Vagina (tissue), 2 donors: ENCODE measurements around the gene LRRC45. TPM values are rescaled to one million over a fixed set of nuclear protein-coding genes. Genes with fewer than 3 reads are reported as not detected.
A peak's percentile ranks its signal among the peaks of the same experiment; 100 is the strongest.

Experiments
- DNase-seq, 2 donors: peaks; one replicate each; pipeline ENCODE4 v3.0.0-alpha.2; 2017; ENCODE audit errors: extremely low spot score in 2 of 2
- H3K27ac ChIP-seq: fragments of 200-600 bp; sonication (generic); one replicate; pipeline ENCODE4 v1.5.1; 2019
- H3K27me3 ChIP-seq: fragments of 200-600 bp; sonication (generic); one replicate; pipeline ENCODE4 v1.5.1; 2019
- H3K36me3 ChIP-seq, 2 donors: fragments of 200-600 bp; sonication (generic); one replicate each; pipeline ENCODE4 v1.5.1; 2017 to 2019
- H3K4me1 ChIP-seq: fragments of 200-600 bp; sonication (generic); one replicate; pipeline ENCODE4 v1.5.1; 2019
- H3K4me3 ChIP-seq, 2 donors: fragments of 200-600 bp; sonication (generic); 1 replicate in 1 of 2; 2 replicates in 1 of 2; pipeline ENCODE4 v1.5.1; 2016 to 2019
- H3K9me3 ChIP-seq: fragments of 200-600 bp; sonication (generic); one replicate; pipeline ENCODE4 v1.5.1; 2019
- POLR2A ChIP-seq, 2 donors: fragments of 450-650 bp; IDR thresholded peaks; one replicate each; pipeline ENCODE4 v1.6.1; 2017; ENCODE audit warnings: antibody characterized with exemption in 2 of 2, mild to moderate bottlenecking in 2 of 2, moderate library complexity in 2 of 2
- POLR2AphosphoS5 ChIP-seq, 2 donors: sonication (generic); formaldehyde crosslinking; IDR thresholded peaks; one replicate each; pipeline ENCODE4 v1.9.0; 2017; ENCODE audit warnings: antibody characterized with exemption in 2 of 2, mild to moderate bottlenecking in 2 of 2, low read depth in 1 of 2; ENCODE audit not compliant: insufficient read depth in 1 of 2
- intact Hi-C: fragments of 100-400 bp; cut with DNase I; formaldehyde crosslinking; loops from one replicate; pipeline ENCODE4 v1.15.1; 2023
- total RNA-seq: library from RNA; depleted of rRNA; stranded (reverse); fragments of >200 nt; gene quantifications from one replicate; pipeline ENCODE4 v1.2.3, GENCODE V29; 2016
- TF ChIP-seq, protein P1 (sequence below), 3 experiments: fragments of 450-650 bp in 2 of 3; fragments of 200-600 bp in 1 of 3; sonication (generic) in 1 of 3; IDR thresholded peaks; one replicate each; pipeline ENCODE4 v1.5.1; 2017 to 2019; ENCODE audit warnings: antibody characterized with exemption in 3 of 3, mild to moderate bottlenecking in 2 of 3, moderate library complexity in 2 of 3

LRRC45 gene
- total RNA-seq, 1 donor from 2014 or later, result 14.0 TPM

DNA sequence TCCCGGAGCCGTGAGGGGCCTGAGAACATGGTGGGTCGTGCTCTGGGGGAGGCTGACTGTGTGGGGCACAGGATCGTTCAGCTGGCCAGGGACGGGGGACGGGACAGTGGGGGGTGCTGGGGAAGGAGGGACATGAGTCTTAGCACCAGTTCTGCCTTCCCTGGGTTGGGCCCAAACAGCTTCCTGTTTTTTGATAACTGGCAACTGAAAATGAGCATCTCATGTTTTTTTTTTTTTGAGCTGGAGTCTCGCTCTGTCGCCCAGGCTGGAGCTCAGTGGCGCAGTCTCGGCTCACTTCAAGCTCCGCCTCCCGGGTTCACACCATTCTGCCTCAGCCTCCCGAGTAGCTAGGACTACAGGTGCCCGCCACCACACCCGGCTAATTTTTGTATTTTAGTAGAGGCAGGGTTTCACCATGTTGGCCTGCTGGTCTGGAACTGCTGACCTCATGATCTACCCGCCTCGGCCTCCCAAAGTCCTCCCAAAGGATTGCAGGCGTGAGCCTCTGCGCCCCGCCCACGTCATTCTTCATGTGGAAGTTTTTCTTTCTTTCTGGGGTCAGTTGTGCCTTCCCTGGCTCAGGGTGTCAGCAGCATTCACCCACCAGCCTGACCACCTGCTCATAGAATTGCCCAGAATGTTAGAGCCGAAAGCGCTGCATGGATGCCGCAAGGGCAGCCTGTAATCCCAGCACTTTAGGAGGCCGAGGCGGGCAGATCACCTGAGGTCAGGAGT is 39.3 kb upstream of the LRRC45 start:
- Histone ChIP-seq H3K4me1 (peaks cover 3% of the 10 kb centered on the region), H3K9me3 (no peaks in the 10 kb centered on the region), H3K27me3 (no peaks in the 10 kb centered on the region), H3K4me3 (no peak overlapping the region), H3K27ac (no peak overlapping the region), H3K36me3 (peaks cover 0 to 25% of the 10 kb centered on the region in 2 donors)
- no peak for DNase-seq
- TF ChIP-seq POLR2A (IDR thresholded peaks at IDR 0.05) (no peak), POLR2AphosphoS5 (IDR thresholded peaks at IDR 0.05; ENCODE audit: insufficient read depth in 1 of 2, low read depth in 1 of 2) (no peak)
- TF ChIP-seq, protein P1, sequence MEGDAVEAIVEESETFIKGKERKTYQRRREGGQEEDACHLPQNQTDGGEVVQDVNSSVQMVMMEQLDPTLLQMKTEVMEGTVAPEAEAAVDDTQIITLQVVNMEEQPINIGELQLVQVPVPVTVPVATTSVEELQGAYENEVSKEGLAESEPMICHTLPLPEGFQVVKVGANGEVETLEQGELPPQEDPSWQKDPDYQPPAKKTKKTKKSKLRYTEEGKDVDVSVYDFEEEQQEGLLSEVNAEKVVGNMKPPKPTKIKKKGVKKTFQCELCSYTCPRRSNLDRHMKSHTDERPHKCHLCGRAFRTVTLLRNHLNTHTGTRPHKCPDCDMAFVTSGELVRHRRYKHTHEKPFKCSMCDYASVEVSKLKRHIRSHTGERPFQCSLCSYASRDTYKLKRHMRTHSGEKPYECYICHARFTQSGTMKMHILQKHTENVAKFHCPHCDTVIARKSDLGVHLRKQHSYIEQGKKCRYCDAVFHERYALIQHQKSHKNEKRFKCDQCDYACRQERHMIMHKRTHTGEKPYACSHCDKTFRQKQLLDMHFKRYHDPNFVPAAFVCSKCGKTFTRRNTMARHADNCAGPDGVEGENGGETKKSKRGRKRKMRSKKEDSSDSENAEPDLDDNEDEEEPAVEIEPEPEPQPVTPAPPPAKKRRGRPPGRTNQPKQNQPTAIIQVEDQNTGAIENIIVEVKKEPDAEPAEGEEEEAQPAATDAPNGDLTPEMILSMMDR (IDR thresholded peaks at IDR 0.05), result no peak
- intact Hi-C loops, result no loop called here

DNA sequence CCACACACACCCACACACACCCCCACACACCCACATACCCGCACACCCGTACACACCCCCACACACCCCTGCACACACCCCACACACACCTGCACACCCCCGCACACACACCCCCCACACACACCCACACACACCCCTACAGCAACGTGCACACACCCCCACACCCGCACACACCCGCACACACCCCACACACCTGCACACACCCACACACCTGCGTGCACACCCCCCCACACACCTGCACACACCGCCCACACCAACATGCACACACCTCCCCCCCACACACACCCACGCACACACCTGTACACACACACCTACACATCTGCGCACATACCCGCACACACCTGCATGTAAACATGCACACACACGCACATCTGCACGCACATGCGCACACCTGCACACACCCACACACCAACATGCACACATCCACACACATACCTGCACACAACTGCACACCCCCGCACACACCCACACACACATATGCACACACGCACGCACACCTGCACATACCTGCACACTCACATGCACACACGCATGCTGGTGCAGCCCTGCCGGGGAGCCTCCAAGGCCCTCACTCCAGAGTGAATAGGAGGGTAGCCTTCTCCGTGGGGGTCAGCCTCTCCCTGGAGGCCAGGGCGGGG is 38.2 kb upstream of the LRRC45 start:
- no peaks in the 10 kb centered on the region for H3K9me3 ChIP-seq
- no peak overlapping the region for H3K27ac ChIP-seq
- intact Hi-C loops, result no loop called here
- DNase-seq, result no peak
- no peak for TF ChIP-seq POLR2A (IDR thresholded peaks at IDR 0.05)
- H3K4me1 ChIP-seq, result no peaks in the 10 kb centered on the region
- H3K36me3 ChIP-seq, result peaks cover 0 to 25% of the 10 kb centered on the region in 2 donors
- no peak overlapping the region for H3K4me3 ChIP-seq
- H3K27me3 ChIP-seq, result no peaks in the 10 kb centered on the region

DNA sequence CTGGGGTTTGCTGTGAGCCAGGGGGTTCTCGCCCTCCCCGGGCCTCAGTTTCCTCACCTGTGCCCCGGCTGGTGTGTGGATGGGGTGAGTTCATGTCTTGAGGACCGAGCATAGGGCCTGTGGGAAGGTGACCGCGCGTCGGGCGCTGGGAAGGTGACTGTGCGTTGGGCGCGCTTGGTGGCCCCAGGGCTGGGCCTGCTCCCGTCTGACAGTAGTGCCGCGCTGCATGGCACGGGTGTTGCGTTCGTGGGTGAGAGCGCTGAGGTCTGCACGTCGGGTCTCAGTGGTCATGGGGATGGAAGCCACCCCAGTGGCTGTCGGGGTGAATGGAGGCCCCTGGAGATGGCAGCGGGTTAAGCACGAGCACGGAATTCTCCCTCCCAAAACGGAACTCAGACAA is 36.5 kb upstream of the LRRC45 start:
- intact Hi-C loops, result no loop called here
- peaks cover 10% of the 10 kb centered on the region for H3K4me1 ChIP-seq
- H3K27ac ChIP-seq, result no peak overlapping the region
- H3K9me3 ChIP-seq, result no peaks in the 10 kb centered on the region
- peaks cover 0 to 25% of the 10 kb centered on the region in 2 donors for H3K36me3 ChIP-seq
- no peak overlapping the region for H3K4me3 ChIP-seq
- DNase-seq, result no peak
- TF ChIP-seq, protein P1 (IDR thresholded peaks at IDR 0.05), result no peak
- TF ChIP-seq POLR2AphosphoS5 (IDR thresholded peaks at IDR 0.05; ENCODE audit: insufficient read depth in 1 of 2, low read depth in 1 of 2) (no peak), POLR2A (IDR thresholded peaks at IDR 0.05) (no peak)
- H3K27me3 ChIP-seq, result no peaks in the 10 kb centered on the region

DNA sequence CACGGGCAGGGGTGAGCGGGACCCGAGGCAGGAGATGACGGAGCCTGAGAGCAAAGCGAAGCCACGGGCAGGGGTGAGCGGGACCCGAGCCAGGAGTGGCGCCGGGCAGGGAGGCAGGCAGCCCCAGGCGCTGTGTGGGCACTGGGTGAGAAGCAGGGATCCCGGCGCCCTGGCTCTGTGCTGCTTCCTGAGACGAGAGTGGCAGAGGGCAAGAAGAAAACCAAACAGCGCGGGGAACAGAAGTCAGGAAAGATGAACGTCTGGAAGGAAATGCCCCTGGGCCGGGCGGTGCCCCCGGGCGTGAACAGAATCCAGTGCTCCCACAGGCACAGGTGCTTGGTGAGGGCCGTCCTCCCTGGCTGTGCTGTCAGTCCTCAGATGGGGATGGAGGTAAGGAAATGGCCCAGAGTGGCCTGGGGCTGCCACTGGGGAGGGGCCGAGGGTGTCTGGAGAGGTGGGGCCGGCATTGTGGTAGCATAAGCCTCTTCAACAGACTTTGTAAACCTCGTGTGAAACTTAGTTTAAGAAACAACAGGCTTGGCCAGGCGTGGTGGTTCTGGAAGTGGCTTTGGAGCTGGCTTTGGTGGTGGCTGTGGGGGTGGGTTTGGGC is 35.8 kb upstream of the LRRC45 start:
- Histone ChIP-seq H3K27ac (no peak overlapping the region), H3K36me3 (peaks cover 0 to 25% of the 10 kb centered on the region in 2 donors), H3K27me3 (no peaks in the 10 kb centered on the region), H3K4me1 (peaks cover 16% of the 10 kb centered on the region), H3K4me3 (no peak overlapping the region), H3K9me3 (no peaks in the 10 kb centered on the region)
- no peak for DNase-seq
- TF ChIP-seq, protein P1 (IDR thresholded peaks at IDR 0.05), result no peak
- no peak for TF ChIP-seq POLR2AphosphoS5 (IDR thresholded peaks at IDR 0.05; ENCODE audit: insufficient read depth in 1 of 2, low read depth in 1 of 2)
- no peak for TF ChIP-seq POLR2A (IDR thresholded peaks at IDR 0.05)
- intact Hi-C loops, result no loop called here

DNA sequence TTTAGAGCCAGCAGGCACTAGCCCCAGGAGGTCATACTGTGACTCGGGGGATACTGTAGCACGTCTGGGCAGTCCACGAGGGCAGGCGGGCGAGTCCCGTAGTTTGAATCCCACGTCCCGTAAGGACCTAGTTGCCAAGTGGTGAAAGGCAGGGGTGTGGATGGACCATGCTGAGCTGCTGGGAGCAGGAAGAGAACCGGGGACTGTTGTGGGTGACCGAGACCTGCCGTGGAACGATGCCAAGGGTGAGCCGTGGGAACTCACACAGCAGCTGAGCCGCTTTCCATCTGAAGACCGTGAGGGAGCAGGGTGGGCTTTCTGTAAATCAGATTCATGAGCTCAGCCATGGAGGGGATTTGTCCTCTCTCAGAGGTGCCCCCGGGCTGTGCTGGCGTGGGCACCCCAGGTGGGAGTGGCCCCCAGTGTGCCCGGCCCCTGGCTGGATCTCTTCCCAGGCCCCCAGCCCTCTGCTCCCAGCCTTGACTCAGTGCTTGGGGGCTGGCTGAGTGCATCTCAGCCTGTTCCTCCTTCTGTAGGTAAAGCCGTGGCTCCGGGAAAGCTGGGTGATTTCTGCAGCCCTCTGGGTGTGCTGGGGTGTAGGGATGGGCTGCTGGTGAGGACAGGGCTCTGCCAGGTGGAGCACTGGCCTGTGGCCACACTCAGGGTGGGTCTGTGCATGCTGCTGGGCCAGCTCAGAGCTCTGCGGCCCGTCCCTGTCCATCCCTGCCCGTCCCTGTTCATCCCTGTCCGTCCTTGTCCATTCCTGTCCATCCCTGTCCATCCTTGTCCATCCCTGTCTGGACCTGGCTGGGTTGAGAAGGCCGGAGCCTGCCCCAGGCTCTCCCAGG is 32.0 kb upstream of the LRRC45 start:
- Histone ChIP-seq H3K4me1 (peaks cover 30% of the 10 kb centered on the region), H3K27me3 (no peaks in the 10 kb centered on the region), H3K9me3 (no peaks in the 10 kb centered on the region), H3K27ac (peak overlapping the region; percentile 53), H3K36me3 (peaks cover 0 to 5% of the 10 kb centered on the region in 2 donors), H3K4me3 (no peak overlapping the region)
- TF ChIP-seq POLR2A (IDR thresholded peaks at IDR 0.05), result no peak
- TF ChIP-seq, protein P1 (IDR thresholded peaks at IDR 0.05), result no peak
- no peak for DNase-seq
- intact Hi-C loops, result no loop called here
